ENCODE measurements around the gene MAGEA2.
"Not testable (repeated sequence)": the region's sequence is repeated elsewhere in the genome, so short reads cannot be mapped to it uniquely, and the experiment has no call there.

The MAGEA2 gene

GRCh38 chrX:152735860-152736511 lies 17.7 kb downstream of the MAGEA2 start:
- H3K4me1 ChIP-seq (ENCODE audit: control insufficient read depth, insufficient read depth, low read length): no peaks in the 10 kb centered on the region
- no peak overlapping the region for H3K4me3 ChIP-seq (ENCODE audit: low read length in 2 of 2)
- no peaks in the 10 kb centered on the region for H3K36me3 ChIP-seq (ENCODE audit: control insufficient read depth in 2 of 2, insufficient read depth in 2 of 2, low read length in 2 of 2)
- H3K9me3 ChIP-seq (ENCODE audit: control insufficient read depth in 2 of 2, low read length in 2 of 2): no peaks in the 10 kb centered on the region
- no peak overlapping the region for H3K27ac ChIP-seq (ENCODE audit: low read length)
- no peak overlapping the region for H3K9ac ChIP-seq (ENCODE audit: low read length in 2 of 2)
- H3K27me3 ChIP-seq (ENCODE audit: control insufficient read depth in 1 of 2, insufficient read depth in 2 of 2, low read length in 2 of 2): peaks cover 0 to 2% of the 10 kb centered on the region in 2 donors

- H3K9me3 ChIP-seq (ENCODE audit: control insufficient read depth in 2 of 2, low read length in 2 of 2): no peaks in the 10 kb centered on the region
- peaks cover 0 to 2% of the 10 kb centered on the region in 2 donors for H3K27me3 ChIP-seq (ENCODE audit: control insufficient read depth in 1 of 2, insufficient read depth in 2 of 2, low read length in 2 of 2)
- H3K27ac ChIP-seq (ENCODE audit: low read length): no peak overlapping the region
Observed at GRCh38 chrX:152735101-152735500, 18.5 kb downstream of the MAGEA2 start.

GRCh38 chrX:152734143-152734858 lies 19.3 kb downstream of the MAGEA2 start:
- not testable (repeated sequence) for H3K4me3 ChIP-seq (ENCODE audit: low read length in 2 of 2); H3K4me1 ChIP-seq (ENCODE audit: control insufficient read depth, insufficient read depth, low read length); H3K27ac ChIP-seq (ENCODE audit: low read length); H3K36me3 ChIP-seq (ENCODE audit: control insufficient read depth in 2 of 2, insufficient read depth in 2 of 2, low read length in 2 of 2); H3K9ac ChIP-seq (ENCODE audit: low read length in 2 of 2); H3K9me3 ChIP-seq (ENCODE audit: control insufficient read depth in 2 of 2, low read length in 2 of 2); H3K27me3 ChIP-seq (ENCODE audit: control insufficient read depth in 1 of 2, insufficient read depth in 2 of 2, low read length in 2 of 2)

More at GRCh38 chrX:152735101-152735500, 18.5 kb downstream of the MAGEA2 start:
- no peak overlapping the region for H3K9ac ChIP-seq (ENCODE audit: low read length in 2 of 2)
- no peaks in the 10 kb centered on the region for H3K36me3 ChIP-seq (ENCODE audit: control insufficient read depth in 2 of 2, insufficient read depth in 2 of 2, low read length in 2 of 2)
- no peak overlapping the region for H3K4me3 ChIP-seq (ENCODE audit: low read length in 2 of 2)
- no peaks in the 10 kb centered on the region for H3K4me1 ChIP-seq (ENCODE audit: control insufficient read depth, insufficient read depth, low read length)

GRCh38 chrX:152733261-152733975 lies 20.2 kb downstream of the MAGEA2 start, which contains the start of the genes CSAG1 and MAGEA12:
TSS of gene CSAG1 (minus strand) at chrX:152733721. CDS start at chrX:152732460, 1,261 bp downstream.
TSS of gene MAGEA12 (plus strand) at chrX:152733757. CDS start at chrX:152736162, 2,405 bp downstream.
- H3K27ac ChIP-seq (ENCODE audit: low read length): no peak within 1 kb of the TSS
- no peak within 1 kb of the TSS for H3K4me3 ChIP-seq (ENCODE audit: low read length in 2 of 2)
- no peak within 1 kb of the TSS for H3K9ac ChIP-seq (ENCODE audit: low read length in 2 of 2)
- no peaks in the 10 kb centered on the region for H3K36me3 ChIP-seq (ENCODE audit: control insufficient read depth in 2 of 2, insufficient read depth in 2 of 2, low read length in 2 of 2)
- H3K9me3 ChIP-seq (ENCODE audit: control insufficient read depth in 2 of 2, low read length in 2 of 2): no peaks in the 10 kb centered on the region
- H3K4me1 ChIP-seq (ENCODE audit: control insufficient read depth, insufficient read depth, low read length): no peaks in the 10 kb centered on the region
- H3K27me3 ChIP-seq (ENCODE audit: control insufficient read depth in 1 of 2, insufficient read depth in 2 of 2, low read length in 2 of 2): peaks cover 0 to 2% of the 10 kb centered on the region in 2 donors

- no peaks in the 10 kb centered on the region for H3K36me3 ChIP-seq (ENCODE audit: control insufficient read depth in 2 of 2, insufficient read depth in 2 of 2, low read length in 2 of 2)
- no peaks in the 10 kb centered on the region for H3K9me3 ChIP-seq (ENCODE audit: control insufficient read depth in 2 of 2, low read length in 2 of 2)
- no peaks in the 10 kb centered on the region for H3K4me1 ChIP-seq (ENCODE audit: control insufficient read depth, insufficient read depth, low read length)
- no peak overlapping the region for H3K4me3 ChIP-seq (ENCODE audit: low read length in 2 of 2)
- H3K27me3 ChIP-seq (ENCODE audit: control insufficient read depth in 1 of 2, insufficient read depth in 2 of 2, low read length in 2 of 2): no peaks in the 10 kb centered on the region
- no peak overlapping the region for H3K9ac ChIP-seq (ENCODE audit: low read length in 2 of 2)
- no peak overlapping the region for H3K27ac ChIP-seq (ENCODE audit: low read length)
Observed at GRCh38 chrX:152725409-152725808, 28.2 kb downstream of the MAGEA2 start.

- not testable (repeated sequence) for H3K9ac ChIP-seq (ENCODE audit: low read length in 2 of 2); H3K27me3 ChIP-seq (ENCODE audit: control insufficient read depth in 1 of 2, insufficient read depth in 2 of 2, low read length in 2 of 2); H3K9me3 ChIP-seq (ENCODE audit: control insufficient read depth in 2 of 2, low read length in 2 of 2); H3K4me3 ChIP-seq (ENCODE audit: low read length in 2 of 2); H3K36me3 ChIP-seq (ENCODE audit: control insufficient read depth in 2 of 2, insufficient read depth in 2 of 2, low read length in 2 of 2); H3K4me1 ChIP-seq (ENCODE audit: control insufficient read depth, insufficient read depth, low read length); H3K27ac ChIP-seq (ENCODE audit: low read length)
Observed at GRCh38 chrX:152713815-152714787, 39.5 kb downstream of the MAGEA2 start, which contains the start of gene MAGEA2B. TSS of gene MAGEA2B (plus strand) at chrX:152714628. CDS start at chrX:152717107, 2,479 bp downstream.

GRCh38 chrX:152713195-152713594 lies 40.4 kb downstream of the MAGEA2 start:
- not testable (repeated sequence) for H3K4me3 ChIP-seq (ENCODE audit: low read length in 2 of 2); H3K4me1 ChIP-seq (ENCODE audit: control insufficient read depth, insufficient read depth, low read length); H3K27me3 ChIP-seq (ENCODE audit: control insufficient read depth in 1 of 2, insufficient read depth in 2 of 2, low read length in 2 of 2); H3K27ac ChIP-seq (ENCODE audit: low read length); H3K9ac ChIP-seq (ENCODE audit: low read length in 2 of 2); H3K36me3 ChIP-seq (ENCODE audit: control insufficient read depth in 2 of 2, insufficient read depth in 2 of 2, low read length in 2 of 2); H3K9me3 ChIP-seq (ENCODE audit: control insufficient read depth in 2 of 2, low read length in 2 of 2)

- not testable (repeated sequence) for H3K27ac ChIP-seq (ENCODE audit: low read length); H3K4me3 ChIP-seq (ENCODE audit: low read length in 2 of 2); H3K36me3 ChIP-seq (ENCODE audit: control insufficient read depth in 2 of 2, insufficient read depth in 2 of 2, low read length in 2 of 2); H3K27me3 ChIP-seq (ENCODE audit: control insufficient read depth in 1 of 2, insufficient read depth in 2 of 2, low read length in 2 of 2); H3K4me1 ChIP-seq (ENCODE audit: control insufficient read depth, insufficient read depth, low read length); H3K9ac ChIP-seq (ENCODE audit: low read length in 2 of 2); H3K9me3 ChIP-seq (ENCODE audit: control insufficient read depth in 2 of 2, low read length in 2 of 2)
Observed at GRCh38 chrX:152709173-152709572, 44.5 kb downstream of the MAGEA2 start, which contains the start of gene CSAG2. TSS of gene CSAG2 (minus strand) at chrX:152709273. CDS start at chrX:152709112, 161 bp downstream.

- H3K9ac ChIP-seq (ENCODE audit: low read length in 2 of 2); H3K9me3 ChIP-seq (ENCODE audit: control insufficient read depth in 2 of 2, low read length in 2 of 2); H3K27me3 ChIP-seq (ENCODE audit: control insufficient read depth in 1 of 2, insufficient read depth in 2 of 2, low read length in 2 of 2); H3K4me1 ChIP-seq (ENCODE audit: control insufficient read depth, insufficient read depth, low read length); H3K36me3 ChIP-seq (ENCODE audit: control insufficient read depth in 2 of 2, insufficient read depth in 2 of 2, low read length in 2 of 2); H3K4me3 ChIP-seq (ENCODE audit: low read length in 2 of 2); H3K27ac ChIP-seq (ENCODE audit: low read length): not testable (repeated sequence)
Observed at GRCh38 chrX:152706500-152706899, 47.1 kb downstream of the MAGEA2 start.

- H3K36me3 ChIP-seq (ENCODE audit: control insufficient read depth in 2 of 2, insufficient read depth in 2 of 2, low read length in 2 of 2); H3K4me3 ChIP-seq (ENCODE audit: low read length in 2 of 2); H3K9me3 ChIP-seq (ENCODE audit: control insufficient read depth in 2 of 2, low read length in 2 of 2); H3K27ac ChIP-seq (ENCODE audit: low read length); H3K4me1 ChIP-seq (ENCODE audit: control insufficient read depth, insufficient read depth, low read length); H3K27me3 ChIP-seq (ENCODE audit: control insufficient read depth in 1 of 2, insufficient read depth in 2 of 2, low read length in 2 of 2); H3K9ac ChIP-seq (ENCODE audit: low read length in 2 of 2): not testable (repeated sequence)
Observed at GRCh38 chrX:152700390-152700789, 53.3 kb downstream of the MAGEA2 start.
